Neural progenitor cell (in vitro differentiated cells): ENCODE data around the gene HTR6. TPM values are rescaled to one million over a fixed set of nuclear protein-coding genes. Genes with fewer than 3 reads are reported as not detected.
A peak's percentile ranks its signal among the peaks of the same experiment; 100 is the strongest.
"Not testable (repeated sequence)": the region's sequence is repeated elsewhere in the genome, so short reads cannot be mapped to it uniquely, and the experiment has no call there.

Experiments
- DNase-seq: peaks from one replicate; pipeline ENCODE4 v3.0.0-alpha.2; 2016; ENCODE audit warnings: low spot score
- H2AFZ ChIP-seq: fragments of 200-600 bp; sonication (generic); replicated peaks from 2 replicates; pipeline ENCODE4 v1.6.1; 2016; ENCODE audit warnings: antibody characterized with exemption
- H3F3A ChIP-seq: fragments of 200-600 bp; sonication (generic); 2 replicates; pipeline ENCODE4 v1.6.1; 2016; ENCODE audit warnings: antibody characterized with exemption, low read depth
- H3K27ac ChIP-seq: fragments of 200-600 bp; sonication (generic); 2 replicates; pipeline ENCODE4 v1.5.1; 2016; ENCODE audit warnings: mild to moderate bottlenecking
- H3K27me3 ChIP-seq: fragments of 200-600 bp; sonication (generic); 2 replicates; pipeline ENCODE4 v1.6.1; 2016; ENCODE audit warnings: mild to moderate bottlenecking, moderate library complexity
- H3K36me3 ChIP-seq: fragments of 200-600 bp; sonication (generic); 2 replicates; pipeline ENCODE4 v1.5.1; 2016
- H3K4me1 ChIP-seq: fragments of 200-600 bp; sonication (generic); 2 replicates; pipeline ENCODE4 v1.6.1; 2016; ENCODE audit warnings: mixed run types
- H3K4me2 ChIP-seq: fragments of 200-600 bp; sonication (generic); 2 replicates; pipeline ENCODE4 v1.6.1; 2016
- H3K4me3 ChIP-seq: fragments of 200-600 bp; sonication (generic); 2 replicates; pipeline ENCODE4 v1.5.1; 2016
- H3K79me2 ChIP-seq: fragments of 200-600 bp; sonication (generic); 2 replicates; pipeline ENCODE4 v1.6.1; 2016; ENCODE audit warnings: low read depth
- H3K9ac ChIP-seq: fragments of 200-600 bp; sonication (generic); 2 replicates; pipeline ENCODE4 v1.6.1; 2016
- H3K9me3 ChIP-seq: fragments of 200-600 bp; sonication (generic); 2 replicates; pipeline ENCODE4 v1.5.1; 2016; ENCODE audit warnings: low read depth
- H4K20me1 ChIP-seq: fragments of 200-600 bp; sonication (generic); 2 replicates; pipeline ENCODE4 v1.6.1; 2016; ENCODE audit warnings: low read depth
- H3K27ac Mint-ChIP-seq: 3 replicates; pipeline ENCODE4 v1.8.0; 2021; ENCODE audit warnings: mixed read lengths
- H3K27me3 Mint-ChIP-seq: 2 replicates; pipeline ENCODE4 v1.8.0; 2022; ENCODE audit warnings: low read depth, mild to moderate bottlenecking, inconsistent platforms, moderate library complexity, mixed read lengths; ENCODE audit not compliant: insufficient read depth
- H3K36me3 Mint-ChIP-seq: 3 replicates; pipeline ENCODE4 v1.8.0; 2021; ENCODE audit warnings: mixed read lengths
- H3K4me1 Mint-ChIP-seq: 3 replicates; pipeline ENCODE4 v1.8.0; 2021; ENCODE audit warnings: mixed read lengths
- H3K4me3 Mint-ChIP-seq: 3 replicates; pipeline ENCODE4 v1.8.0; 2021; ENCODE audit warnings: mild to moderate bottlenecking, moderate library complexity, mixed read lengths
- H3K9me3 Mint-ChIP-seq: 3 replicates; pipeline ENCODE4 v1.8.0; 2020; ENCODE audit warnings: mixed read lengths
- EZH2 ChIP-seq: fragments of 200-600 bp; sonication (generic); IDR thresholded peaks from 2 replicates; pipeline ENCODE4 v1.6.1; 2017; ENCODE audit warnings: antibody characterized with exemption, mild to moderate bottlenecking, moderate library complexity
- EZH2phosphoT487 ChIP-seq: fragments of 200-600 bp; sonication (generic); IDR thresholded peaks from 2 replicates; pipeline ENCODE4 v1.6.1; 2017; ENCODE audit warnings: antibody characterized with exemption
- total RNA-seq: library from RNA; depleted of rRNA; stranded (reverse); fragments of >200 nt; gene quantifications from 2 replicates; pipeline ENCODE4 v1.2.3, GENCODE V29; 2015; ENCODE audit warnings: low replicate concordance
- TF ChIP-seq, protein P1 (sequence below): fragments of 200-600 bp; sonication (generic); IDR thresholded peaks from 2 replicates; pipeline ENCODE4 v1.5.1; 2017; ENCODE audit warnings: antibody characterized with exemption, mild to moderate bottlenecking

The HTR6 gene
- total RNA-seq, 1 donor from 2014 or later, result not detected

DNA sequence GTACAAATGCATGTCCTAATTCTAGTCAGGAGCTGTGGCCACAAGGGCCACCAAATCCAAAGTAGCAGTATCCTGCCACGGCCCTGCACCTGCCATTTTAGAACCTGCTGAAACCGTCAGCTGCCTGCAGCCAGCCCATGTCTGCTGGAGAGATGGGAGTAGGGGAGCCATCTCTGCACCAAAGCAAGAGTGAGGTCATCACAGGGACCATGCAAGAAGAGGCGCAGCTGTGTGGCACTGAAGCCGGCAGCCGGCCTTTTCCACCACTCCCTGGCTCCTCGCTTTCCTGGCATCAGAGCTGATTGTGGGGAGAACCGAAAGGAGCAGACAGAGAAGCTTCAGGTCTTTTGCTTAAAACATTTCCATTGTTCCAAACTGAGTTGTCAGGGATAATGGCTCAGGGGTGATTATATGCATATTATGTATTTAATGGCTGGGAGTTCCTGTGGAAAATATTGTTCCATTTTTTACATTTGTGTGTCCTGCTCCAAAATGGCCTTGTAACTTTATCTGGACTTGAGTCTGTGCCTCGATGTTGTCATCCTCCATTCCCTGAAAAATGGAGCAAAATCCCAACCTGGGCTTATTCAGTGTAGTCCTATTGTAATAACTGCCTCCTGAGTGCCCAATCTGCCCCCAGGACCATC is 39.3 kb upstream of the HTR6 start:
- no peaks in the 10 kb centered on the region for H3K9me3 ChIP-seq
- no peak overlapping the region for H3K27ac ChIP-seq
- Mint-ChIP-seq H3K27me3 (no peaks in the 10 kb centered on the region), H3K36me3 (peaks cover 22% of the 10 kb centered on the region), H3K9me3 (no peaks in the 10 kb centered on the region), H3K27ac (no peak overlapping the region), H3K4me3 (no peak overlapping the region), H3K4me1 (no peaks in the 10 kb centered on the region)
- no peak for DNase-seq
- H3K36me3 ChIP-seq, result no peaks in the 10 kb centered on the region
- TF ChIP-seq EZH2phosphoT487, result no peak
- TF ChIP-seq, protein P1, sequence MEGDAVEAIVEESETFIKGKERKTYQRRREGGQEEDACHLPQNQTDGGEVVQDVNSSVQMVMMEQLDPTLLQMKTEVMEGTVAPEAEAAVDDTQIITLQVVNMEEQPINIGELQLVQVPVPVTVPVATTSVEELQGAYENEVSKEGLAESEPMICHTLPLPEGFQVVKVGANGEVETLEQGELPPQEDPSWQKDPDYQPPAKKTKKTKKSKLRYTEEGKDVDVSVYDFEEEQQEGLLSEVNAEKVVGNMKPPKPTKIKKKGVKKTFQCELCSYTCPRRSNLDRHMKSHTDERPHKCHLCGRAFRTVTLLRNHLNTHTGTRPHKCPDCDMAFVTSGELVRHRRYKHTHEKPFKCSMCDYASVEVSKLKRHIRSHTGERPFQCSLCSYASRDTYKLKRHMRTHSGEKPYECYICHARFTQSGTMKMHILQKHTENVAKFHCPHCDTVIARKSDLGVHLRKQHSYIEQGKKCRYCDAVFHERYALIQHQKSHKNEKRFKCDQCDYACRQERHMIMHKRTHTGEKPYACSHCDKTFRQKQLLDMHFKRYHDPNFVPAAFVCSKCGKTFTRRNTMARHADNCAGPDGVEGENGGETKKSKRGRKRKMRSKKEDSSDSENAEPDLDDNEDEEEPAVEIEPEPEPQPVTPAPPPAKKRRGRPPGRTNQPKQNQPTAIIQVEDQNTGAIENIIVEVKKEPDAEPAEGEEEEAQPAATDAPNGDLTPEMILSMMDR, result no peak
- no peak for TF ChIP-seq EZH2
- no peaks in the 10 kb centered on the region for H4K20me1 ChIP-seq
- peaks cover 9% of the 10 kb centered on the region for H3K79me2 ChIP-seq
- H3K9ac ChIP-seq, result peak overlapping the region; percentile 9
- no peak overlapping the region for H2AFZ ChIP-seq
- H3K27me3 ChIP-seq, result no peaks in the 10 kb centered on the region
- H3K4me2 ChIP-seq, result no peak overlapping the region
- H3F3A ChIP-seq, result no peaks in the 10 kb centered on the region
- H3K4me3 ChIP-seq, result no peak overlapping the region
- H3K4me1 ChIP-seq, result no peaks in the 10 kb centered on the region

DNA sequence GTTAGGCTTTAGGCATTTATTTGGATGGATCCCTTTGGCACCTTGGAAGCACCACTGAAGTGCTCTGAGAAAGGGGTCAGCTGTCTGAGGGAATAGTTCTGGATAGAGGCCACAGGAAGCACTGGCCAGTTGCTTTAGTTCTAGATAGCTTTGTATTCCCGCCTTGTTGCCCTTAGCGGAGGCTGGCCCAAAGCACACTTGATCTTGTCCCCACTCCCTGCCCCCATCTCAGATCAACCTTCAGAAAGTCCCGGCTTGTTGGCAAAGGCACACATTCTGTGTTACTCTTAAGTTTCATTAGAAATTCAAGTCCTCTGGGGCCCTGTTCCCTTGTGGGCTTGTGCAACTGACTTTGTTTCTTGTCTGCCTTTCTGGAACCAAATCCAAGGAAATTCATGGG is 35.8 kb upstream of the HTR6 start:
- no peak for DNase-seq
- no peaks in the 10 kb centered on the region for H3K4me1 ChIP-seq
- no peak overlapping the region for H3K27ac Mint-ChIP-seq

DNA sequence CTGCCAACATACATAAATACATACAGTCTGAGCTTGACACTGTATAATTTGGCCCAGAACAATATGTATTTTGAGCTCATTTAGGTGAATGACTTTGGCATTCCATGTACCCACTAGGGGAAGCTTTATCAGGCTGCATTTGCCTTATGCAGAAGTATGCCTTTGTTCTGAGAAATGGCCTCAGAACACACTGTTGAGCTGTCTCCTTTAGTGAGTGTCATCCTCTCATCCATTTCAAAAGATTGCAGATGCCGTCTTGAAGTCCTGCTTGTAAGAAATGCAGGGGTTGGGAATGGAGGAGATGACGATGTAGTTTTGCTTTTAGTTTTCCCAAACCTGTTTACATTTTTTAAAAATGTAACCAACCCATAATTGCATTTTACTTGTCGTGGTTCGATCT is 35.3 kb upstream of the HTR6 start:
- Histone ChIP-seq H3K36me3 (no peaks in the 10 kb centered on the region), H3K4me1 (no peaks in the 10 kb centered on the region), H3F3A (no peaks in the 10 kb centered on the region), H4K20me1 (no peaks in the 10 kb centered on the region), H2AFZ (no peak overlapping the region), H3K79me2 (no peaks in the 10 kb centered on the region), H3K27me3 (no peaks in the 10 kb centered on the region), H3K4me3 (no peak overlapping the region), H3K4me2 (no peak overlapping the region), H3K9me3 (no peaks in the 10 kb centered on the region), H3K27ac (no peak overlapping the region), H3K9ac (no peak overlapping the region)
- Mint-ChIP-seq H3K4me3 (no peak overlapping the region), H3K9me3 (no peaks in the 10 kb centered on the region), H3K4me1 (no peaks in the 10 kb centered on the region), H3K27ac (no peak overlapping the region), H3K36me3 (peaks cover 15% of the 10 kb centered on the region), H3K27me3 (no peaks in the 10 kb centered on the region)
- no peak for DNase-seq
- TF ChIP-seq, protein P1, result no peak
- TF ChIP-seq EZH2 (no peak), EZH2phosphoT487 (no peak)

More for the DNA sequence above, 35.8 kb upstream of the HTR6 start:
- Mint-ChIP-seq H3K4me3 (no peak overlapping the region), H3K27me3 (no peaks in the 10 kb centered on the region), H3K4me1 (no peaks in the 10 kb centered on the region), H3K9me3 (no peaks in the 10 kb centered on the region), H3K36me3 (peaks cover 15% of the 10 kb centered on the region)
- no peak overlapping the region for H3K27ac ChIP-seq
- H3K4me3 ChIP-seq, result no peak overlapping the region
- H2AFZ ChIP-seq, result no peak overlapping the region
- H3K9ac ChIP-seq, result no peak overlapping the region
- TF ChIP-seq EZH2phosphoT487 (no peak), EZH2 (no peak)
- TF ChIP-seq, protein P1, result no peak
- no peaks in the 10 kb centered on the region for H3F3A ChIP-seq
- H3K27me3 ChIP-seq, result no peaks in the 10 kb centered on the region
- no peaks in the 10 kb centered on the region for H4K20me1 ChIP-seq
- no peaks in the 10 kb centered on the region for H3K79me2 ChIP-seq
- H3K36me3 ChIP-seq, result no peaks in the 10 kb centered on the region
- H3K4me2 ChIP-seq, result no peak overlapping the region
- no peaks in the 10 kb centered on the region for H3K9me3 ChIP-seq

DNA sequence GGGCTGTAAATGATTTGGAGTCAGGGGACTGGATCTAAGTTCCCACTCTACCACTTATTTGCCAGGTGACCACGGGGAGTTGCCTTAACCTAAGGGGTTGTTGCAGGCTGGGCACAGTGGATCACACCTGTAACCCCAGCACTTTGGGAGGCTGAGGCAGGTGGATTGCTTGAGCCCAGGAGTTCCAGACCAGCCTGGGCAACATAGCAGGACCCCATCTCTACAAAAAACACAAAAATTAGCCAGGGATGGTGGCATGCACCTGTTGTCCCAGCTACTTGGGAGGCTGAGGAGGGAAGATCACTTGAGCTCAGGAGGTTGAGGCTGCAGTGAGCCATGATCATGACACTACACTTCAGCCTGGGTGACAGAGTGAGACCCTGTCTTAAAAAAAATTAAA is 34.5 kb upstream of the HTR6 start:
- H3K36me3 Mint-ChIP-seq, result peaks cover 14% of the 10 kb centered on the region
- not testable (repeated sequence) for H3F3A ChIP-seq, H3K4me3 Mint-ChIP-seq, H3K27ac Mint-ChIP-seq, H3K9me3 ChIP-seq, H3K4me1 ChIP-seq, H2AFZ ChIP-seq, H3K79me2 ChIP-seq, H3K9me3 Mint-ChIP-seq, DNase-seq, H3K9ac ChIP-seq, H3K4me2 ChIP-seq, H3K27ac ChIP-seq, H4K20me1 ChIP-seq, H3K36me3 ChIP-seq, H3K27me3 Mint-ChIP-seq, H3K27me3 ChIP-seq, H3K4me3 ChIP-seq, H3K4me1 Mint-ChIP-seq
